ENCODE results near the gene MMP2.

MMP2 gene

GRCh38 chr16:55515111-55515510, 36.1 kb downstream of the MMP2 start:
- no peak for DNase-seq (ENCODE audit: low read depth)

- no peak for DNase-seq (ENCODE audit: low read depth)
Measured at GRCh38 chr16:55521792-55522191, 42.8 kb downstream of the MMP2 start.

GRCh38 chr16:55526441-55526840, 47.4 kb downstream of the MMP2 start:
- no peak for DNase-seq (ENCODE audit: low read depth)

- DNase-seq (ENCODE audit: low read depth): no peak
Measured at GRCh38 chr16:55527885-55528284, 48.9 kb downstream of the MMP2 start.

- no peak for DNase-seq (ENCODE audit: low read depth)
Measured at GRCh38 chr16:55529018-55529417, 50.0 kb downstream of the MMP2 start.

- DNase-seq (ENCODE audit: low read depth): no peak
Measured at GRCh38 chr16:55530316-55530856, 51.4 kb downstream of the MMP2 start.

- no peak for DNase-seq (ENCODE audit: low read depth)
Measured at GRCh38 chr16:55532227-55532626, 53.2 kb downstream of the MMP2 start.

- no peak for DNase-seq (ENCODE audit: low read depth)
Measured at GRCh38 chr16:55534756-55535155, 55.8 kb downstream of the MMP2 start.

- DNase-seq (ENCODE audit: low read depth): no peak
Measured at GRCh38 chr16:55539049-55539448, 60.1 kb downstream of the MMP2 start.

- no peak for DNase-seq (ENCODE audit: low read depth)
Measured at GRCh38 chr16:55539488-55539887, 60.5 kb downstream of the MMP2 start.

- no peak for DNase-seq (ENCODE audit: low read depth)
Measured at GRCh38 chr16:55540221-55540620, 61.2 kb downstream of the MMP2 start.

GRCh38 chr16:55542459-55543082, 63.6 kb downstream of the MMP2 start:
- DNase-seq (ENCODE audit: low read depth): no peak

GRCh38 chr16:55543472-55543871, 64.5 kb downstream of the MMP2 start:
- no peak for DNase-seq (ENCODE audit: low read depth)

- DNase-seq (ENCODE audit: low read depth): no peak
Measured at GRCh38 chr16:55552621-55553020, 73.6 kb downstream of the MMP2 start.

- no peak for DNase-seq (ENCODE audit: low read depth)
Measured at GRCh38 chr16:55555436-55555835, 76.4 kb downstream of the MMP2 start.
